K562 (cell line): ENCODE results near the gene C18orf63. TPM values are rescaled to one million over a fixed set of nuclear protein-coding genes. Genes with fewer than 3 reads are reported as not detected.

Experiments used
- BMI1 ChIP-seq: fragments of 150-350 bp; IDR thresholded peaks from 2 replicates; pipeline ENCODE4 v1.6.1; 2014; ENCODE audit warnings: low read length
- CHD4 ChIP-seq: fragments of 200-600 bp; sonication (generic); IDR thresholded peaks from 3 replicates; pipeline ENCODE4 v1.6.1; 2012; ENCODE audit warnings: low read depth, mild to moderate bottlenecking, mixed read lengths, low read length, inconsistent platforms; ENCODE audit not compliant: insufficient read depth, insufficient replicate concordance, poor library complexity, severe bottlenecking
- CREM ChIP-seq: IDR thresholded peaks from 2 replicates; pipeline ENCODE4 v1.6.1; 2014; ENCODE audit warnings: antibody characterized with exemption, low read depth
- ERF ChIP-seq: fragments of 450-650 bp; formaldehyde crosslinking; IDR thresholded peaks from 2 replicates; pipeline ENCODE4 v1.4.0; 2020; ENCODE audit warnings: mild to moderate bottlenecking, mixed read lengths
- FOXJ2 ChIP-seq: fragments of 200-800 bp; sonication (Bioruptor generic); IDR thresholded peaks from 2 replicates; pipeline ENCODE4 v1.6.1; 2016; ENCODE audit warnings: missing genetic modification characterization, missing compliant biosample characterization
- JUND ChIP-seq, 2 experiments: IDR thresholded peaks; 2 replicates in 1 of 2; 3 replicates in 1 of 2; pipeline ENCODE4 v1.6.1; 2011; ENCODE audit warnings: borderline replicate concordance in 2 of 2, low read depth in 2 of 2, low read length in 2 of 2, improper control_type of control experiment in 1 of 2, missing biosample characterization in 1 of 2, missing genetic modification characterization in 1 of 2, missing genetic modification reagents in 1 of 2
- KDM5B ChIP-seq: fragments of 200-600 bp; sonication (generic); IDR thresholded peaks from 2 replicates; pipeline ENCODE4 v1.6.1; 2012; ENCODE audit warnings: low read depth, mild to moderate bottlenecking, moderate library complexity, low read length, control low read depth, inconsistent platforms; ENCODE audit not compliant: insufficient replicate concordance
- MECOM ChIP-seq: fragments of 250-450 bp; sonication (Bioruptor Pico); IDR thresholded peaks from 2 replicates; pipeline ENCODE4 v1.8.0; 2022; ENCODE audit warnings: inconsistent platforms
- MTA3 ChIP-seq: fragments of 450-650 bp; formaldehyde crosslinking; IDR thresholded peaks from 2 replicates; pipeline ENCODE4 v1.6.1; 2017; ENCODE audit warnings: mild to moderate bottlenecking, borderline replicate concordance
- MXI1 ChIP-seq: IDR thresholded peaks from 2 replicates; pipeline ENCODE4 v1.6.1; 2011; ENCODE audit warnings: low read depth, mild to moderate bottlenecking, improper control_type of control experiment, low read length
- NCOA2 ChIP-seq, 2 experiments: fragments of 450-650 bp; IDR thresholded peaks; 2 replicates each; pipeline ENCODE4 v1.6.1; 2018; ENCODE audit warnings: mild to moderate bottlenecking in 2 of 2, moderate library complexity in 1 of 2; ENCODE audit not compliant: partially characterized antibody in 2 of 2
- PHF8 ChIP-seq: fragments of 200-600 bp; sonication (generic); IDR thresholded peaks from 2 replicates; pipeline ENCODE4 v1.6.1; 2012; ENCODE audit warnings: mixed run types, mild to moderate bottlenecking, inconsistent platforms, low read length, moderate library complexity, borderline replicate concordance
- POLR2A ChIP-seq: fragments of 450-650 bp; conservative IDR thresholded peaks from 2 replicates; pipeline ENCODE4 v1.6.1; 2016
- RCOR1 ChIP-seq, 2 experiments: IDR thresholded peaks; 2 replicates each; pipeline ENCODE4 v1.6.1; 2012; ENCODE audit warnings: low read depth in 2 of 2, low read length in 2 of 2, borderline replicate concordance in 1 of 2, improper control_type of control experiment in 1 of 2
- SREBF1 ChIP-seq: fragments of 150-350 bp; IDR thresholded peaks from 2 replicates; pipeline ENCODE4 v1.6.1; 2014; ENCODE audit warnings: antibody characterized with exemption, low read depth, low read length, borderline replicate concordance
- TAF15 ChIP-seq: fragments of 200-400 bp; formaldehyde crosslinking; IDR thresholded peaks from 2 replicates; pipeline ENCODE4 v1.6.1; 2017; ENCODE audit warnings: mild to moderate bottlenecking, low read depth, low read length, moderate library complexity
- TRIM24 ChIP-seq, 2 experiments: fragments of 450-650 bp; IDR thresholded peaks; 2 replicates each; pipeline ENCODE4 v1.6.1; 2016
- ZNF655 ChIP-seq: fragments of 250-450 bp; sonication (Bioruptor Pico); IDR thresholded peaks from 2 replicates; pipeline ENCODE4 v1.5.0; 2021
- polyA plus RNA-seq, 8 experiments: library from polyadenylated mRNA; depleted of rRNA in 4 of 8; stranded (reverse) in 5 of 8; unstranded in 3 of 8; fragments of >200 nt; fragmentation: Nextera tagmentation in 2 of 8; fragmentation: Illumina TruSeq in 1 of 8; extraction: Ambion mirVana in 2 of 8; extraction: Trizol in 1 of 8; gene quantifications; 2 replicates each; pipeline versions ENCODE4 v1.2.1 to v1.2.3, GENCODE V29; 2011 to 2014; ENCODE audit warnings: inconsistent platforms in 1 of 8, missing spikeins in 1 of 8
- total RNA-seq, 7 experiments: library from RNA; depleted of rRNA in 6 of 7; stranded (reverse); fragments of >200 nt in 6 of 7; fragmentation: Illumina TruSeq in 2 of 7; extraction: Trizol in 2 of 7; gene quantifications; 2 replicates each; pipeline versions ENCODE4 v1.2.1 to v1.2.3, GENCODE V29; 2011 to 2021; ENCODE audit warnings: low replicate concordance in 1 of 7
- TF ChIP-seq, protein P1 (sequence below), 3 experiments: IDR thresholded peaks in 2 of 3; conservative IDR thresholded peaks in 1 of 3; 2 replicates each; pipeline ENCODE4 v1.5.1; 2011 to 2012; ENCODE audit warnings: low read length in 3 of 3, mild to moderate bottlenecking in 3 of 3, control low read depth in 2 of 3, improper control_type of control experiment in 1 of 3, inconsistent platforms in 1 of 3, low read depth in 1 of 3, mixed read lengths in 1 of 3, moderate library complexity in 1 of 3; ENCODE audit not compliant: insufficient read depth in 2 of 3
- TF ChIP-seq, protein P2 (sequence below): sonication (generic); formaldehyde crosslinking; IDR thresholded peaks from 2 replicates; pipeline ENCODE4 v1.9.0; 2022; ENCODE audit warnings: mild to moderate bottlenecking, missing genetic modification reagents
- TF ChIP-seq, protein P3 (sequence below): fragments of 450-650 bp; IDR thresholded peaks from 2 replicates; pipeline ENCODE4 v1.6.1; 2016; ENCODE audit warnings: mild to moderate bottlenecking

Gene C18orf63
- total and polyA plus RNA-seq, 9 of the 15 experiments (the other 6 are each of a cell fraction or from before 2014, with no cell fraction given): not detected

DNA sequence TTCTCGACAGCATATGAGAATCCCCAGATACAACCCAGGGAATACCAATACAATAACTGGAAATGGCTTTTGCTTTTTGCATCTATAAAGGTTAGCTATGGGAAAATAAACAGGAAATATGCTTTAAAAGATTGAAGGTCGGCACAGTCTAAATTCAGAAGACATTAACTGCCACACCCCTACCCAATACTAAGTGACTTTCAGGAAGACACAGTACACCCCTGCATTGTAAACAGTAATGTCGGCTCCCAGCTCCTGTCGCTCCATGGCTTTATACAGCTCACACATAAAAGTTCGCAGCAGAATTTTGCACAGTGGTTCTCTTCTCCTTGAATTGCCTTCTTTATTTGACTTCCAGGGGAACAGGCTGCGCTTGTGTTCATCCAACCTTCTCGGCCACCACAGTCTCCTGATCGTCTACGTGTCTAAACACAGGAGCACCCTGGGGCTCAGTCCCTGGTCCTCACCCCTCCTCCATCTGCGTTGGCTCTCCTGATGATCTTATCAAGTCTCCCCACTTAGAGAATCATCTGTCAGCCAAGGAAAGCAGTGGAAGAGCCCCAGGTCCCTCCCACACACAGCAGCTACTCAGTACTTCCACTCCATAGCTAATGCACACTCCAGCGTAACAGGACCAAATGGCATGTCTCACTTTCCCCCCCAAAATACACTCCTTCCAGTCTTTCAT lies 46.6 kb upstream of the C18orf63 start (continued):
- TF ChIP-seq, protein P1, sequence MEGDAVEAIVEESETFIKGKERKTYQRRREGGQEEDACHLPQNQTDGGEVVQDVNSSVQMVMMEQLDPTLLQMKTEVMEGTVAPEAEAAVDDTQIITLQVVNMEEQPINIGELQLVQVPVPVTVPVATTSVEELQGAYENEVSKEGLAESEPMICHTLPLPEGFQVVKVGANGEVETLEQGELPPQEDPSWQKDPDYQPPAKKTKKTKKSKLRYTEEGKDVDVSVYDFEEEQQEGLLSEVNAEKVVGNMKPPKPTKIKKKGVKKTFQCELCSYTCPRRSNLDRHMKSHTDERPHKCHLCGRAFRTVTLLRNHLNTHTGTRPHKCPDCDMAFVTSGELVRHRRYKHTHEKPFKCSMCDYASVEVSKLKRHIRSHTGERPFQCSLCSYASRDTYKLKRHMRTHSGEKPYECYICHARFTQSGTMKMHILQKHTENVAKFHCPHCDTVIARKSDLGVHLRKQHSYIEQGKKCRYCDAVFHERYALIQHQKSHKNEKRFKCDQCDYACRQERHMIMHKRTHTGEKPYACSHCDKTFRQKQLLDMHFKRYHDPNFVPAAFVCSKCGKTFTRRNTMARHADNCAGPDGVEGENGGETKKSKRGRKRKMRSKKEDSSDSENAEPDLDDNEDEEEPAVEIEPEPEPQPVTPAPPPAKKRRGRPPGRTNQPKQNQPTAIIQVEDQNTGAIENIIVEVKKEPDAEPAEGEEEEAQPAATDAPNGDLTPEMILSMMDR (IDR thresholded peaks at IDR 0.05 in 2 of 3, conservative IDR thresholded peaks at IDR 0.05 in 1 of 3; ENCODE audit: insufficient read depth in 2 of 3, low read depth in 1 of 3, low read length in 3 of 3): no peak
- TF ChIP-seq RCOR1 (IDR thresholded peaks at IDR 0.05; ENCODE audit: borderline replicate concordance in 1 of 2, low read depth in 2 of 2, low read length in 2 of 2): peak in 1 of 2 experiments; percentile 55; a peak in 1 of 4 replicates
- TF ChIP-seq TAF15: no peak
- TF ChIP-seq CREM: no peak
- TF ChIP-seq ZNF655 (CRISPR knock-in tag): no peak
- TF ChIP-seq BMI1: no peak
- TF ChIP-seq ERF: no peak
- TF ChIP-seq, protein P2, sequence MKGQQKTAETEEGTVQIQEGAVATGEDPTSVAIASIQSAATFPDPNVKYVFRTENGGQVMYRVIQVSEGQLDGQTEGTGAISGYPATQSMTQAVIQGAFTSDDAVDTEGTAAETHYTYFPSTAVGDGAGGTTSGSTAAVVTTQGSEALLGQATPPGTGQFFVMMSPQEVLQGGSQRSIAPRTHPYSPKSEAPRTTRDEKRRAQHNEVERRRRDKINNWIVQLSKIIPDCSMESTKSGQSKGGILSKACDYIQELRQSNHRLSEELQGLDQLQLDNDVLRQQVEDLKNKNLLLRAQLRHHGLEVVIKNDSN: no peak
- TF ChIP-seq MXI1: no peak
- 0 out of 2 replicates have a peak, but pooled peaks have one; percentile 6 for TF ChIP-seq MECOM (CRISPR knock-in tag)
- peak; percentile 37; the same call in 1 of the 2 replicates for TF ChIP-seq JUND (IDR thresholded peaks at IDR 0.05; ENCODE audit: borderline replicate concordance, low read depth, low read length)
- TF ChIP-seq JUND (tag; IDR thresholded peaks at IDR 0.05; ENCODE audit: borderline replicate concordance, low read depth, low read length): peak; percentile 49; the same call in 2 of the 3 replicates
- TF ChIP-seq, protein P3, sequence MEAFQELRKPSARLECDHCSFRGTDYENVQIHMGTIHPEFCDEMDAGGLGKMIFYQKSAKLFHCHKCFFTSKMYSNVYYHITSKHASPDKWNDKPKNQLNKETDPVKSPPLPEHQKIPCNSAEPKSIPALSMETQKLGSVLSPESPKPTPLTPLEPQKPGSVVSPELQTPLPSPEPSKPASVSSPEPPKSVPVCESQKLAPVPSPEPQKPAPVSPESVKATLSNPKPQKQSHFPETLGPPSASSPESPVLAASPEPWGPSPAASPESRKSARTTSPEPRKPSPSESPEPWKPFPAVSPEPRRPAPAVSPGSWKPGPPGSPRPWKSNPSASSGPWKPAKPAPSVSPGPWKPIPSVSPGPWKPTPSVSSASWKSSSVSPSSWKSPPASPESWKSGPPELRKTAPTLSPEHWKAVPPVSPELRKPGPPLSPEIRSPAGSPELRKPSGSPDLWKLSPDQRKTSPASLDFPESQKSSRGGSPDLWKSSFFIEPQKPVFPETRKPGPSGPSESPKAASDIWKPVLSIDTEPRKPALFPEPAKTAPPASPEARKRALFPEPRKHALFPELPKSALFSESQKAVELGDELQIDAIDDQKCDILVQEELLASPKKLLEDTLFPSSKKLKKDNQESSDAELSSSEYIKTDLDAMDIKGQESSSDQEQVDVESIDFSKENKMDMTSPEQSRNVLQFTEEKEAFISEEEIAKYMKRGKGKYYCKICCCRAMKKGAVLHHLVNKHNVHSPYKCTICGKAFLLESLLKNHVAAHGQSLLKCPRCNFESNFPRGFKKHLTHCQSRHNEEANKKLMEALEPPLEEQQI: no peak
- TF ChIP-seq NCOA2 (IDR thresholded peaks at IDR 0.05; ENCODE audit: partially characterized antibody in 2 of 2): no peak
- peak; percentile 40 for TF ChIP-seq KDM5B
- TF ChIP-seq FOXJ2 (tag): 0 out of 2 replicates have a peak, but pooled peaks have one; percentile 19
- TF ChIP-seq POLR2A: no peak
- peak; percentile 23; the same call in 1 of the 2 replicates for TF ChIP-seq SREBF1
- TF ChIP-seq MTA3: no peak
- TF ChIP-seq PHF8: peak; percentile 32; the same call in 1 of the 2 replicates
- TF ChIP-seq CHD4: no peak
- no peak for TF ChIP-seq TRIM24 (IDR thresholded peaks at IDR 0.05)
